Measurements from ENCODE around the gene MAJIN. TPM values are rescaled to one million over a fixed set of nuclear protein-coding genes. Genes with fewer than 3 reads are reported as not detected.

Gene MAJIN
- total RNA-seq, 1 experiment from 2014 or later: not detected

DNA sequence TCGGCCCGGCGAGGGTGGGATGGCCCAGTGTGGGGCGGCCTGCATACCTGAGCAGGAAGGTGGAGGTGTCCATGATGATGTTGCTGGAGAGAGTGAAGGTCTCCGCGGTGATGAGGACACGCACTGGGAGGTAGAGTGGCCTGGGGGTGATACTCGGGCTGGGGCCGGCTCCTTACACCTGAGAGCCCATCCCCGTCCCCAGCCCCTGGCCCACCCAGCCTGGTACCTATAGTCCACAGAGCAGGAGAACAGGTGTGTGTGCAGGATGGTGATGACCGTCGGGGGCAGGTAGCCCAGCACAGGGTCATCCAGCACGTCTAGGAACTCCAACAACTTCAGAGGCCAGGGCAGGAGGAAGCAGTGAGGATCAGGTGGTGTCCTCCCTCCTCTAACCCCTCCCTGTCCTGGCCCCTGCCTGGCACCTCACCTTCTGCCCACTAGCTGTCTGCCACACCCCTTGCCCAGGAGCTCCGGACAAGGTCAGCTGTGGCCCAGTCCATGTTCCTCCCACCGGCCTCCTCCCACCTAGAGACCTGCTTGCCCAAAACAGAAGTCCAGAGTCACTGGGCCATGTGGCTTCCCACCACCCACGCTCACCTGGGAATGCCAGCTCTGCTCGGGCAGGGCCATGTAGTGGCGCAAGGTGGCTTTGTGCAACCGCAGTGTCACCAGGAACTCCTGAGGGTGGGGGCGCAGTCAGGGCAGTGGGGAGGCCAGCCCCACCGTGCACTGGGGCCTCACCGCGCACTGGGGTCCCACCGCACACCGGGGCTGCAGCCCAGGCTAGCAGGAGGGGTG lies 66.2 kb downstream of the MAJIN start:
- Mint-ChIP-seq H3K27me3 (ENCODE audit: insufficient read depth, unreplicated experiment) (no peaks in the 10 kb centered on the region), H3K9me3 (ENCODE audit: unreplicated experiment) (no peaks in the 10 kb centered on the region), H3K4me1 (ENCODE audit: low read depth, unreplicated experiment) (no peaks in the 10 kb centered on the region), H3K27ac (ENCODE audit: unreplicated experiment) (no peak overlapping the region), H3K36me3 (ENCODE audit: insufficient read depth, unreplicated experiment) (peaks cover 26% of the 10 kb centered on the region), H3K4me3 (ENCODE audit: unreplicated experiment) (no peak overlapping the region)
- POLR2A ChIA-PET: no interaction called here
- TF ChIP-seq, protein P1, sequence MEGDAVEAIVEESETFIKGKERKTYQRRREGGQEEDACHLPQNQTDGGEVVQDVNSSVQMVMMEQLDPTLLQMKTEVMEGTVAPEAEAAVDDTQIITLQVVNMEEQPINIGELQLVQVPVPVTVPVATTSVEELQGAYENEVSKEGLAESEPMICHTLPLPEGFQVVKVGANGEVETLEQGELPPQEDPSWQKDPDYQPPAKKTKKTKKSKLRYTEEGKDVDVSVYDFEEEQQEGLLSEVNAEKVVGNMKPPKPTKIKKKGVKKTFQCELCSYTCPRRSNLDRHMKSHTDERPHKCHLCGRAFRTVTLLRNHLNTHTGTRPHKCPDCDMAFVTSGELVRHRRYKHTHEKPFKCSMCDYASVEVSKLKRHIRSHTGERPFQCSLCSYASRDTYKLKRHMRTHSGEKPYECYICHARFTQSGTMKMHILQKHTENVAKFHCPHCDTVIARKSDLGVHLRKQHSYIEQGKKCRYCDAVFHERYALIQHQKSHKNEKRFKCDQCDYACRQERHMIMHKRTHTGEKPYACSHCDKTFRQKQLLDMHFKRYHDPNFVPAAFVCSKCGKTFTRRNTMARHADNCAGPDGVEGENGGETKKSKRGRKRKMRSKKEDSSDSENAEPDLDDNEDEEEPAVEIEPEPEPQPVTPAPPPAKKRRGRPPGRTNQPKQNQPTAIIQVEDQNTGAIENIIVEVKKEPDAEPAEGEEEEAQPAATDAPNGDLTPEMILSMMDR (IDR thresholded peaks at IDR 0.05; ENCODE audit: insufficient read depth in 1 of 2, low read depth in 1 of 2, low read length in 1 of 2, severe bottlenecking in 1 of 2, unreplicated experiment in 1 of 2): no peak
- no peak for DNase-seq
- Histone ChIP-seq H3K4me1 (no peaks in the 10 kb centered on the region), H3K36me3 (ENCODE audit: control insufficient read depth, insufficient read depth, low read length) (peaks cover 1% of the 10 kb centered on the region; the same call in 1 of the 2 replicates), H3K27me3 (replicated peaks; ENCODE audit: control insufficient read depth, insufficient read depth, low read length) (no peaks in the 10 kb centered on the region), H3K4me3 (ENCODE audit: low read depth, low read length) (no peak overlapping the region), H3K9me3 (no peaks in the 10 kb centered on the region)
- BruUV-seq (replicated peaks): no TSS peak
- intact Hi-C loops (cut with micrococcal nuclease; ENCODE audit: unreplicated experiment): no loop called here
- CTCF ChIA-PET: interaction anchor here (0.8 kb wide), 2 partner anchors 41 to 108 kb away, joined by 3 to 4 read pairs; partner anchors contain the start of gene ARL2

- Histone ChIP-seq H3K4me1 (no peaks in the 10 kb centered on the region), H3K27me3 (replicated peaks; ENCODE audit: control insufficient read depth, insufficient read depth, low read length) (no peaks in the 10 kb centered on the region), H3K9me3 (no peaks in the 10 kb centered on the region), H3K4me3 (ENCODE audit: low read depth, low read length) (no peak overlapping the region), H3K36me3 (ENCODE audit: control insufficient read depth, insufficient read depth, low read length) (peaks cover 1% of the 10 kb centered on the region; the same call in 1 of the 2 replicates)
- Mint-ChIP-seq H3K9me3 (ENCODE audit: unreplicated experiment) (no peaks in the 10 kb centered on the region), H3K4me3 (ENCODE audit: unreplicated experiment) (no peak overlapping the region), H3K27ac (ENCODE audit: unreplicated experiment) (no peak overlapping the region), H3K4me1 (ENCODE audit: low read depth, unreplicated experiment) (no peaks in the 10 kb centered on the region), H3K36me3 (ENCODE audit: insufficient read depth, unreplicated experiment) (peaks cover 19% of the 10 kb centered on the region), H3K27me3 (ENCODE audit: insufficient read depth, unreplicated experiment) (no peaks in the 10 kb centered on the region)
- no peak for DNase-seq
- TF ChIP-seq, protein P1 (IDR thresholded peaks at IDR 0.05; ENCODE audit: insufficient read depth in 1 of 2, low read depth in 1 of 2, low read length in 1 of 2, severe bottlenecking in 1 of 2, unreplicated experiment in 1 of 2): no peak
- intact Hi-C loops (cut with micrococcal nuclease; ENCODE audit: unreplicated experiment): no loop called here
- ChIA-PET POLR2A (interaction anchor here (0.6 kb wide), 1 partner anchor 121 kb away, joined by 3 read pairs; no protein-coding TSS in a partner anchor), CTCF (no interaction called here)
- BruUV-seq (replicated peaks): no TSS peak
These were observed 68.5 kb downstream of the MAJIN start for GRCh38 chr11:64903291-64903833.

GRCh38 chr11:64902102-64902900 lies 69.6 kb downstream of the MAJIN start:
- CTCF ChIA-PET: interaction anchor here (0.6 to 0.8 kb wide), 3 partner anchors 14 to 373 kb away, joined by 3 to 4 read pairs (median 3); no protein-coding TSS in a partner anchor
- Histone ChIP-seq H3K27me3 (replicated peaks; ENCODE audit: control insufficient read depth, insufficient read depth, low read length) (no peaks in the 10 kb centered on the region), H3K36me3 (ENCODE audit: control insufficient read depth, insufficient read depth, low read length) (peaks cover 1% of the 10 kb centered on the region; the same call in 1 of the 2 replicates), H3K4me3 (ENCODE audit: low read depth, low read length) (no peak overlapping the region), H3K9me3 (no peaks in the 10 kb centered on the region), H3K4me1 (no peaks in the 10 kb centered on the region)
- POLR2A ChIA-PET: no interaction called here
- no peak for DNase-seq
- Mint-ChIP-seq H3K27me3 (ENCODE audit: insufficient read depth, unreplicated experiment) (no peaks in the 10 kb centered on the region), H3K36me3 (ENCODE audit: insufficient read depth, unreplicated experiment) (peaks cover 20% of the 10 kb centered on the region), H3K9me3 (ENCODE audit: unreplicated experiment) (no peaks in the 10 kb centered on the region), H3K4me1 (ENCODE audit: low read depth, unreplicated experiment) (no peaks in the 10 kb centered on the region), H3K4me3 (ENCODE audit: unreplicated experiment) (no peak overlapping the region), H3K27ac (ENCODE audit: unreplicated experiment) (no peak overlapping the region)
- TF ChIP-seq, protein P1 (IDR thresholded peaks at IDR 0.05; ENCODE audit: insufficient read depth in 1 of 2, low read depth in 1 of 2, low read length in 1 of 2, severe bottlenecking in 1 of 2, unreplicated experiment in 1 of 2): no peak
- intact Hi-C loops (cut with micrococcal nuclease; ENCODE audit: unreplicated experiment): no loop called here
- no TSS peak for BruUV-seq (replicated peaks)
